GM23248 (cell line): ENCODE data around the gene AKAP6. TPM values are rescaled to one million over a fixed set of nuclear protein-coding genes. Genes with fewer than 3 reads are reported as not detected.

ENCODE experiments used
- DNase-seq: peaks from one replicate; pipeline ENCODE4 v3.0.0-alpha.2; 2015
- H2AFZ ChIP-seq: fragments of 200-600 bp; sonication (generic); 2 replicates; pipeline ENCODE4 v1.6.1; 2016; ENCODE audit warnings: antibody characterized with exemption
- H3F3A ChIP-seq: fragments of 200-600 bp; sonication (generic); 2 replicates; pipeline ENCODE4 v1.6.1; 2016; ENCODE audit warnings: mild to moderate bottlenecking, antibody characterized with exemption, mixed run types; ENCODE audit not compliant: insufficient read depth
- H3K27ac ChIP-seq: fragments of 200-600 bp; sonication (generic); 2 replicates; pipeline ENCODE4 v1.5.1; 2016; ENCODE audit warnings: mild to moderate bottlenecking
- H3K27me3 ChIP-seq: fragments of 200-600 bp; sonication (generic); replicated peaks from 2 replicates; pipeline ENCODE4 v1.6.1; 2016; ENCODE audit warnings: mild to moderate bottlenecking; ENCODE audit not compliant: insufficient read depth
- H3K36me3 ChIP-seq: fragments of 200-600 bp; sonication (generic); 2 replicates; pipeline ENCODE4 v1.6.1; 2016; ENCODE audit warnings: low read depth, mild to moderate bottlenecking
- H3K4me1 ChIP-seq: fragments of 200-600 bp; sonication (generic); 2 replicates; pipeline ENCODE4 v1.6.1; 2016; ENCODE audit warnings: mild to moderate bottlenecking; ENCODE audit not compliant: insufficient read depth
- H3K4me2 ChIP-seq: fragments of 200-600 bp; sonication (generic); one replicate; pipeline ENCODE4 v1.6.1; 2016; ENCODE audit warnings: mild to moderate bottlenecking; ENCODE audit not compliant: unreplicated experiment
- H3K4me3 ChIP-seq: fragments of 200-600 bp; sonication (generic); 2 replicates; pipeline ENCODE4 v1.5.1; 2016; ENCODE audit warnings: mild to moderate bottlenecking
- H3K79me2 ChIP-seq: fragments of 200-600 bp; sonication (generic); 2 replicates; pipeline ENCODE4 v1.6.1; 2016; ENCODE audit warnings: mild to moderate bottlenecking; ENCODE audit not compliant: insufficient read depth
- H3K9ac ChIP-seq: fragments of 200-600 bp; sonication (generic); 2 replicates; pipeline ENCODE4 v1.6.1; 2016; ENCODE audit warnings: mild to moderate bottlenecking
- H3K9me2 ChIP-seq: fragments of 200-600 bp; sonication (generic); 2 replicates; pipeline ENCODE4 v1.6.1; 2016; ENCODE audit warnings: mixed run types, mild to moderate bottlenecking, moderate library complexity; ENCODE audit not compliant: insufficient read depth
- H3K9me3 ChIP-seq: fragments of 200-600 bp; sonication (generic); one replicate; pipeline ENCODE4 v1.6.1; 2017; ENCODE audit warnings: low read depth
- H4K20me1 ChIP-seq: fragments of 200-600 bp; sonication (generic); 2 replicates; pipeline ENCODE4 v1.6.0; 2016; ENCODE audit not compliant: insufficient read depth
- EZH2 ChIP-seq: fragments of 200-600 bp; sonication (generic); IDR thresholded peaks from 2 replicates; pipeline ENCODE4 v1.6.1; 2018; ENCODE audit warnings: antibody characterized with exemption, mild to moderate bottlenecking; ENCODE audit not compliant: insufficient read depth, poor library complexity, severe bottlenecking
- EZH2phosphoT487 ChIP-seq: fragments of 200-600 bp; sonication (generic); IDR thresholded peaks from 2 replicates; pipeline ENCODE4 v1.6.1; 2018; ENCODE audit warnings: antibody characterized with exemption, moderate library complexity, mild to moderate bottlenecking, low read depth; ENCODE audit not compliant: insufficient read depth
- WGBS, 2 experiments: methylation state at CpG; one replicate each; pipeline ENCODE4 v1.1.6; 2015 to 2017; ENCODE audit warnings: low lambda C conversion rate in 2 of 2, low coverage in 1 of 2; ENCODE audit errors: missing lambda C conversion rate in 2 of 2; 5-methylcytosine and 5-hydroxymethylcytosine counted together
- in situ Hi-C: fragments of 300-500 bp; cut with MboI; formaldehyde crosslinking; loops from 2 replicates; pipeline ENCODE4 v1.15.0; 2020
- polyA plus RNA-seq: library from polyadenylated mRNA; unstranded; fragments of >200 nt; fragmentation: Nextera tagmentation; extraction: Ambion mirVana; gene quantifications from 2 replicates; pipeline ENCODE4 v1.2.1, GENCODE V29; 2016
- total RNA-seq: library from RNA; depleted of rRNA; stranded (reverse); fragments of >200 nt; shearing (Covaris generic); gene quantifications from 2 replicates; pipeline ENCODE4 v1.2.3, GENCODE V29; 2014

Gene AKAP6
- total and polyA plus RNA-seq, 2 experiments from 2014 or later: 4.8 to 19.1 TPM

DNA sequence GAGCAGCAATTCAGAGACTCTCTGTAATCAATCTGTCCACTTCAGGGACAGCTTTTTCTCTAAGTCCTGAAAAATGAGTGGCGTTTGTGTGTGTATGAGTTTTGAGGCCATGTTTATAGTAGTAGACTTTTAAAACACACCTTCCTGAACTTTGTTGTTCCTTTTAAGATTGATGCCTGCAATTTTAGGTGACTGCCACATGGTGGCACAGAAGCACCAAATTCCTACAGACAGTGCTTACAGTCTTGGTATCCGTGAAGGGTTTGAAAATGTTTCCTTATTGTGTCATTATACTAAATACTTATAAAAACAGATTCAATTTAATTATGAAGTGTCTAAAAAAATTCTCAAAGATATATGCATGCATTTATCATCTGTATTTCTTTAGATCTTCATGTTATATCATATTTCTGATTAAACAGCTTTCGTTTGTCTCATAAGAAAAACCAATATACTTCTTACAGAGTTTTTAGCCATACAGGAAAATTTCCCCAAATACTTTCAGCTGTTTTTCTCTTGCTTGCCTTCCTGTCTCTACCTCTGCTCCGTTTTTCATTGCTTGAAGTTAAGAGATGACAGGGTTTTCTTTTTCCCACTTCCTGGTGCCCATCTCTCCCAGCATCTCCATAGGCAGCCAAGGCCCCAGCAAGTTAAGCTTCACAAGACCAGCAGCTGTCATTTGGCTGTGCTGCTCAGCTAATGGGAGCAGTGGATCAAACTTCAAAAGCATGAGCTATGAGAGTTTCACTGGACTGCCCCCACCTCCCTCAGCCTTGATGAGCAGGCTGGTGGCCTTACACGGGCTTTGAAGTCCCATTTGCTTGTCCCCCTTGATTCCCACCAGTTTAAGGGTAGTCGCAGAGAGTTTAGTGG is 259.6 kb downstream of the AKAP6 start:
- TF ChIP-seq EZH2: no peak
- TF ChIP-seq EZH2phosphoT487: no peak
- DNase-seq: peak; percentile 65
- in situ Hi-C loops: loop anchor here (25.0 kb wide), 2 partner anchors 399 to 849 kb away; no protein-coding TSS in a partner anchor
- H3K9me3 ChIP-seq: no peaks in the 10 kb centered on the region
- no peak overlapping the region for H2AFZ ChIP-seq
- no peak overlapping the region for H3K4me3 ChIP-seq
- no peaks in the 10 kb centered on the region for H3K27me3 ChIP-seq
- no peaks in the 10 kb centered on the region for H4K20me1 ChIP-seq
- H3F3A ChIP-seq: peaks cover 18% of the 10 kb centered on the region
- no peak overlapping the region for H3K4me2 ChIP-seq
- no peaks in the 10 kb centered on the region for H3K36me3 ChIP-seq
- peaks cover 18% of the 10 kb centered on the region for H3K4me1 ChIP-seq
- no peak overlapping the region for H3K9ac ChIP-seq
- H3K79me2 ChIP-seq: no peaks in the 10 kb centered on the region
- 57 to 59% methylated on average over 6 of the region's 6 CpGs for WGBS, 2 experiments
- no peak overlapping the region for H3K27ac ChIP-seq
- H3K9me2 ChIP-seq: no peaks in the 10 kb centered on the region

DNA sequence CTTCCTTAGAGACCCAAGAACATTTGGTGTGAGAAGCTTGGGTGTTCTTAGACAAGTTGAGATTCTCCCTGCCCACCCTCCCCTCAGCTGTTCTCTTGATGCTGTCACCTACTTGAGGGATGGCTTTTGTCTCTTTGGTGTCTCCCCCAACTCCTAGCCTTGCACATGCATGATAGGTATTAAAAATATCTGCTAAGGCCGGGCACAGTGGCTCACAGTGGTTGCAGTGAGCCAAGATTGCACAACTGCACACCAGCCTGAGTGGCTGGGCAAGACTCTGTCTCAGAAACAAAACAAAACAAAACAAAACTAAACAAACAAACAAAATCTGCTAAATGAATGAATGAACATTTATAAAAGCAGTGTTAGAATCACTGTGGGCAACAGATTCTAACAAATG is 261.1 kb downstream of the AKAP6 start:
- no peaks in the 10 kb centered on the region for H3K36me3 ChIP-seq
- in situ Hi-C loops: loop anchor here (10.0 to 25.0 kb wide), 3 partner anchors 125 to 847 kb away; no protein-coding TSS in a partner anchor

DNA sequence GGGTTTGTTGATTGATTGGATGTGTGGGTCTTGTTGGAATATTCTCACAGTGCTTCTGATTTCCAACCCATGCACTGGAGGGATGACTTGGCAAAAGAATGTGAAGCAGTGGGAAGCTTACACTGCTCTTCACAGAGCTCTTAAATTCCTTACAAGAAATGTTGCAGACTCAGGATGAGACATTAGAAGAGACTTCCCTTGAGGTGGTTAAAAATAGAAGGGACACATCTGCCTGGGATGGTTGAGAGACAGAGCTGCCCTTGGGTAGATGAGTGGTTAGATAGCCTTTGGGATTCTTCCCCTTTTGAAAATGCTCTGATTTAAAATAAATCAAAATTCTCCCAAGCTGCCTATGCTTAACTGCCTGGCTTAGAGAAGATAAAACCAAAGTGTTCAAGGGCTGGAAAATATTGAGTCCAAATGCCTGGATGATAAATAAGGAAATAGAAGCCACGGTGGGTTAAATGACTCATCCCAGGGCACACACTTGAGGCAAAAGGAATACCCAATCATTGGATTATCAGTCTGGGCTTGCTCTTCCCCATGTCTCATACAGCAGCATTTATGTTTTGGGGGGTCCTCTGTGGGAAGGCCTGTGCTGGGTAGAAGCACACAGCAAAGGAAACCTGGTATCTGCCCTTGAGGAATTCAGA is 264.3 kb downstream of the AKAP6 start:
- H3K79me2 ChIP-seq: no peaks in the 10 kb centered on the region
- H3K9me2 ChIP-seq: peaks cover 4% of the 10 kb centered on the region; the same call in 1 of the 2 replicates
- DNase-seq: peak; percentile 90
- no peak overlapping the region for H2AFZ ChIP-seq
- H3F3A ChIP-seq: peaks cover 46% of the 10 kb centered on the region
- no peaks in the 10 kb centered on the region for H4K20me1 ChIP-seq
- peak overlapping the region; percentile 44 for H3K9ac ChIP-seq
- H3K27me3 ChIP-seq: no peaks in the 10 kb centered on the region
- in situ Hi-C loops: loop anchor here (10.0 to 25.0 kb wide), 3 partner anchors 121 to 844 kb away; no protein-coding TSS in a partner anchor
- peaks cover 55% of the 10 kb centered on the region for H3K4me1 ChIP-seq
- no peak overlapping the region; the same call in 1 of the 2 replicates for H3K4me3 ChIP-seq
- H3K9me3 ChIP-seq: no peaks in the 10 kb centered on the region
- H3K27ac ChIP-seq: peak overlapping the region; percentile 87
- no peaks in the 10 kb centered on the region for H3K36me3 ChIP-seq
- H3K4me2 ChIP-seq: peak overlapping the region; percentile 52
- 0% methylated on average over 1 of the region's 1 CpG for WGBS, 2 experiments
- TF ChIP-seq EZH2phosphoT487 (no peak), EZH2 (no peak)

More for the DNA sequence above, 261.1 kb downstream of the AKAP6 start:
- no peaks in the 10 kb centered on the region for H3K9me3 ChIP-seq
- H4K20me1 ChIP-seq: no peaks in the 10 kb centered on the region
- no peak for TF ChIP-seq EZH2
- TF ChIP-seq EZH2phosphoT487: no peak
- H3K27me3 ChIP-seq: no peaks in the 10 kb centered on the region
- no peak overlapping the region for H2AFZ ChIP-seq
- no peak overlapping the region for H3K27ac ChIP-seq
- 21 to 23% methylated on average over 1 of the region's 1 CpG for WGBS, 2 experiments
- no peak overlapping the region for H3K4me3 ChIP-seq
- no peaks in the 10 kb centered on the region for H3K9me2 ChIP-seq
- no peaks in the 10 kb centered on the region for H3K79me2 ChIP-seq
- H3K4me2 ChIP-seq: no peak overlapping the region
- H3K4me1 ChIP-seq: peaks cover 31% of the 10 kb centered on the region
- H3F3A ChIP-seq: peaks cover 32% of the 10 kb centered on the region
- peak; percentile 38 for DNase-seq
- H3K9ac ChIP-seq: no peak overlapping the region

DNA sequence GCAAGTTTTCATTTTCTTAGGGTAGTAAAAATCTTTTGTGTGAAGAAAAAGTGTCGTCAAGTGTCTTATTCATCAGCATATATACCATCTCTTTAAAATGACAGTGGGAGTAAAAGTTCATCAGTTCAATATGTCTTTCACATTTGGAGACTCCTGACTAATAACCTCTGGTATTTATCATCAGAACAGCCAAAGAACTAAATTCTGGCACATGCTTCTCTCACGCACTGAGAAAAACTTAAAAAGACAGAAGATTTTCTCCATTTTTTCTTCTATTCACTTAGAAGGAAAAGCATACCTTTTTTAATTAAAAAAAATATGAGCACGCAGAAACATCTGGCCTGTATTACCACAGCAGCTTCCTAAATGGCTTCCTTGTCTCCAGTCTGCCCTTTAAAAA is 265.7 kb downstream of the AKAP6 start:
- WGBS, 2 experiments: 2% methylated on average over 3 of the region's 3 CpGs
- H3K9ac ChIP-seq: peak overlapping the region; percentile 44
- peaks cover 4% of the 10 kb centered on the region; the same call in 1 of the 2 replicates for H3K9me2 ChIP-seq
- TF ChIP-seq EZH2 (no peak), EZH2phosphoT487 (no peak)
- H3K4me1 ChIP-seq: peaks cover 55% of the 10 kb centered on the region
- in situ Hi-C loops: loop anchor here (10.0 to 25.0 kb wide), 3 partner anchors 120 to 843 kb away; no protein-coding TSS in a partner anchor
- H3K27ac ChIP-seq: peak overlapping the region; percentile 87
- H3K4me2 ChIP-seq: peak overlapping the region; percentile 52
- no peaks in the 10 kb centered on the region for H4K20me1 ChIP-seq
- H3K4me3 ChIP-seq: peak overlapping the region; percentile 44; the same call in 1 of the 2 replicates
- H3K27me3 ChIP-seq: no peaks in the 10 kb centered on the region
- H2AFZ ChIP-seq: 0 out of 2 replicates have a peak overlapping the region, but pooled peaks have one; percentile 4
- no peaks in the 10 kb centered on the region for H3K36me3 ChIP-seq
- no peaks in the 10 kb centered on the region for H3K9me3 ChIP-seq
- peak; percentile 87 for DNase-seq
- H3F3A ChIP-seq: peaks cover 46% of the 10 kb centered on the region
- H3K79me2 ChIP-seq: no peaks in the 10 kb centered on the region
